H9 (cell line): Measurements from ENCODE around the gene MGAT4A. TPM values are rescaled to one million over a fixed set of nuclear protein-coding genes. Genes with fewer than 3 reads are reported as not detected.

ENCODE experiments used
- DNase-seq: peaks from one replicate; pipeline ENCODE4 v3.0.0-alpha.2; 2017
- H2AFZ ChIP-seq: one replicate; pipeline ENCODE4 v1.6.1; 2013; ENCODE audit warnings: mild to moderate bottlenecking, low read length, control low read depth, moderate library complexity
- H2AK5ac ChIP-seq: 2 replicates; pipeline ENCODE4 v1.6.1; 2013; ENCODE audit warnings: low read length, control low read depth, mixed read lengths; ENCODE audit not compliant: insufficient read length
- H2BK120ac ChIP-seq: one replicate; pipeline ENCODE4 v1.6.1; 2013; ENCODE audit warnings: low read depth, mild to moderate bottlenecking, low read length, control low read depth, inconsistent platforms; ENCODE audit not compliant: poor library complexity, severe bottlenecking
- H2BK12ac ChIP-seq: 2 replicates; pipeline ENCODE4 v1.6.1; 2013; ENCODE audit warnings: low read length, control low read depth, mixed read lengths, low read depth; ENCODE audit not compliant: insufficient read length
- H2BK15ac ChIP-seq: 2 replicates; pipeline ENCODE4 v1.6.1; 2013; ENCODE audit warnings: low read depth, low read length, control low read depth
- H2BK20ac ChIP-seq: one replicate; pipeline ENCODE4 v1.6.1; 2013; ENCODE audit warnings: low read depth, mild to moderate bottlenecking, low read length, control low read depth, inconsistent platforms; ENCODE audit not compliant: poor library complexity, severe bottlenecking
- H2BK5ac ChIP-seq: 2 replicates; pipeline ENCODE4 v1.6.1; 2013; ENCODE audit warnings: low read length, control low read depth, mixed read lengths; ENCODE audit not compliant: insufficient read length
- H3K14ac ChIP-seq: 2 replicates; pipeline ENCODE4 v1.6.1; 2013; ENCODE audit warnings: low read length, control low read depth; ENCODE audit not compliant: insufficient read depth
- H3K18ac ChIP-seq: 2 replicates; pipeline ENCODE4 v1.6.1; 2013; ENCODE audit warnings: low read depth, mild to moderate bottlenecking, mixed read lengths, low read length, control low read depth; ENCODE audit not compliant: insufficient read length
- H3K23ac ChIP-seq: 2 replicates; pipeline ENCODE4 v1.6.1; 2013; ENCODE audit warnings: low read length, control low read depth, mixed read lengths, low read depth; ENCODE audit not compliant: insufficient read length
- H3K23me2 ChIP-seq: 2 replicates; pipeline ENCODE4 v1.6.1; 2013; ENCODE audit warnings: low read depth, mild to moderate bottlenecking, mixed read lengths, low read length, control low read depth; ENCODE audit not compliant: insufficient read length, poor library complexity, severe bottlenecking
- H3K27ac ChIP-seq: 2 replicates; pipeline ENCODE4 v1.5.1; 2013; ENCODE audit warnings: low read length, control low read depth, mixed read lengths, low read depth; ENCODE audit not compliant: insufficient read length
- H3K27me3 ChIP-seq: 2 replicates; pipeline ENCODE4 v1.6.1; 2013; ENCODE audit warnings: low read length, control low read depth, inconsistent platforms; ENCODE audit not compliant: insufficient read depth
- H3K4ac ChIP-seq: 2 replicates; pipeline ENCODE4 v1.6.1; 2013; ENCODE audit warnings: low read depth, mild to moderate bottlenecking, control low read depth, inconsistent platforms, low read length, moderate library complexity
- H3K4me1 ChIP-seq: 2 replicates; pipeline ENCODE4 v1.6.1; 2013; ENCODE audit warnings: low read length, control low read depth, inconsistent platforms; ENCODE audit not compliant: insufficient read depth
- H3K4me2 ChIP-seq: 2 replicates; pipeline ENCODE4 v1.6.1; 2013; ENCODE audit warnings: low read length, control low read depth, mixed read lengths; ENCODE audit not compliant: insufficient read length, insufficient read depth
- H3K56ac ChIP-seq: 2 replicates; pipeline ENCODE4 v1.6.1; 2013; ENCODE audit warnings: low read depth, mild to moderate bottlenecking, mixed read lengths, low read length, control low read depth; ENCODE audit not compliant: insufficient read length
- H3K79me1 ChIP-seq: 2 replicates; pipeline ENCODE4 v1.6.1; 2013; ENCODE audit warnings: low read depth, mild to moderate bottlenecking, moderate library complexity, low read length, control low read depth, inconsistent platforms; ENCODE audit not compliant: insufficient read depth, poor library complexity, severe bottlenecking
- H3K79me2 ChIP-seq: 2 replicates; pipeline ENCODE4 v1.6.1; 2013; ENCODE audit warnings: low read length, control low read depth, inconsistent platforms; ENCODE audit not compliant: insufficient read depth
- H3K9ac ChIP-seq: 2 replicates; pipeline ENCODE4 v1.6.1; 2013; ENCODE audit warnings: low read length, control low read depth, mixed read lengths; ENCODE audit not compliant: insufficient read length; ENCODE audit errors: extremely low read depth
- H3K9me3 ChIP-seq: one replicate; pipeline ENCODE4 v1.6.1; 2013; ENCODE audit warnings: low read depth, low read length, inconsistent platforms; ENCODE audit not compliant: control insufficient read depth
- H3T11ph ChIP-seq: one replicate; pipeline ENCODE4 v1.6.1; 2013; ENCODE audit warnings: mild to moderate bottlenecking, low read length, control low read depth, inconsistent platforms
- H4K20me1 ChIP-seq: one replicate; pipeline ENCODE4 v1.6.1; 2013; ENCODE audit not compliant: control insufficient read depth, insufficient read length, insufficient read depth
- H4K5ac ChIP-seq: 2 replicates; pipeline ENCODE4 v1.6.1; 2013; ENCODE audit warnings: low read depth, mild to moderate bottlenecking, mixed read lengths, low read length, control low read depth; ENCODE audit not compliant: insufficient read length
- H4K8ac ChIP-seq: replicated peaks from 2 replicates; pipeline ENCODE4 v1.6.1; 2013; ENCODE audit warnings: low read length, control low read depth, mixed read lengths, low read depth; ENCODE audit not compliant: insufficient read length
- H4K91ac ChIP-seq: 2 replicates; pipeline ENCODE4 v1.6.1; 2013; ENCODE audit warnings: low read depth, mild to moderate bottlenecking, moderate library complexity, mixed read lengths, low read length, control low read depth; ENCODE audit not compliant: insufficient read length
- H3K27ac Mint-ChIP-seq, 3 experiments: 2 replicates in 2 of 3; 3 replicates in 1 of 3; pipeline ENCODE4 v1.8.0; 2020 to 2021; ENCODE audit warnings: mixed read lengths in 3 of 3, mild to moderate bottlenecking in 1 of 3, moderate library complexity in 1 of 3
- H3K27me3 Mint-ChIP-seq: 2 replicates; pipeline ENCODE4 v1.8.0; 2021; ENCODE audit warnings: low read depth, mild to moderate bottlenecking, moderate library complexity, mixed read lengths
- H3K36me3 Mint-ChIP-seq, 3 experiments: 2 replicates in 2 of 3; 3 replicates in 1 of 3; pipeline ENCODE4 v1.8.0; 2020 to 2021; ENCODE audit warnings: low read depth in 3 of 3, mixed read lengths in 3 of 3; ENCODE audit not compliant: insufficient read depth in 1 of 3
- H3K4me1 Mint-ChIP-seq, 2 experiments: 2 replicates each; pipeline ENCODE4 v1.8.0; 2020; ENCODE audit warnings: mixed read lengths in 2 of 2
- H3K4me3 Mint-ChIP-seq, 2 experiments: 2 replicates in 1 of 2; 3 replicates in 1 of 2; pipeline ENCODE4 v1.8.0; 2020 to 2021; ENCODE audit warnings: mild to moderate bottlenecking in 2 of 2, mixed read lengths in 2 of 2, moderate library complexity in 1 of 2
- H3K9me3 Mint-ChIP-seq, 2 experiments: 2 replicates in 1 of 2; 3 replicates in 1 of 2; pipeline ENCODE4 v1.8.0; 2020; ENCODE audit warnings: mild to moderate bottlenecking in 2 of 2, mixed read lengths in 2 of 2, moderate library complexity in 1 of 2
- CTCF ChIP-seq: fragments of 200-600 bp; sonication (generic); conservative IDR thresholded peaks from 3 replicates; pipeline ENCODE4 v1.8.0; 2021; ENCODE audit warnings: antibody characterized with exemption, mild to moderate bottlenecking
- WGBS: extraction: QIAGEN DNeasy Blood & Tissue Kit; methylation state at CpG from one replicate; pipeline ENCODE4 v1.1.7; 2013; ENCODE audit warnings: missing lambda C conversion rate, low lambda C conversion rate, mixed read lengths; ENCODE audit not compliant: insufficient read length; ENCODE audit errors: extremely low coverage; 5-methylcytosine and 5-hydroxymethylcytosine counted together
- total RNA-seq: library from RNA; stranded (reverse); gene quantifications from 2 replicates; pipeline ENCODE4 v1.2.1, GENCODE V29; 2021

MGAT4A gene
- total RNA-seq, 1 experiment from 2014 or later = 3.5 TPM

- no CpG with 5 or more reads among the region's 5 CpGs for WGBS
- Histone ChIP-seq H4K20me1 (no peaks in the 10 kb centered on the region), H4K91ac (no peak overlapping the region), H3K23me2 (no peaks in the 10 kb centered on the region), H2BK120ac (no peak overlapping the region), H3K4me2 (no peak overlapping the region), H3K14ac (no peak overlapping the region), H3K79me1 (no peaks in the 10 kb centered on the region), H3K23ac (no peak overlapping the region), H2AFZ (no peak overlapping the region), H3K27ac (no peak overlapping the region), H3T11ph (no peak overlapping the region), H3K9ac (no peak overlapping the region), H4K8ac (no peak overlapping the region), H2BK15ac (no peak overlapping the region), H3K79me2 (no peaks in the 10 kb centered on the region), H2BK20ac (no peak overlapping the region), H2AK5ac (no peak overlapping the region), H3K27me3 (no peaks in the 10 kb centered on the region), H3K9me3 (no peaks in the 10 kb centered on the region), H2BK12ac (no peak overlapping the region), H3K4ac (no peak overlapping the region), H3K4me1 (no peaks in the 10 kb centered on the region), H4K5ac (no peak overlapping the region), H2BK5ac (no peak overlapping the region), H3K18ac (no peak overlapping the region), H3K56ac (no peak overlapping the region)
- peaks cover 0 to 3% of the 10 kb centered on the region in 2 experiments; a peak in 1 of 4 replicates for H3K4me1 Mint-ChIP-seq
- H3K27me3 Mint-ChIP-seq = no peaks in the 10 kb centered on the region
- no peak for TF ChIP-seq CTCF
- no peaks in the 10 kb centered on the region for H3K9me3 Mint-ChIP-seq
- no peak overlapping the region for H3K4me3 Mint-ChIP-seq
- no peak overlapping the region for H3K27ac Mint-ChIP-seq
- DNase-seq = no peak
- no peaks in the 10 kb centered on the region for H3K36me3 Mint-ChIP-seq
Observed at GRCh38 chr2:98623657-98624056, 107.3 kb downstream of the MGAT4A start.
